ENCODE results near the gene EMP1. TPM values are rescaled to one million over a fixed set of nuclear protein-coding genes. Genes with fewer than 3 reads are reported as not detected.

Gene EMP1
- polyA plus RNA-seq, 3 donors, result 2.7 to 6.3 (median 3.1) TPM

GRCh38 chr12:13238204-13238603 lies 41.7 kb downstream of the EMP1 start:
- Mint-ChIP-seq H3K9me3 (no peaks in the 10 kb centered on the region), H3K4me3 (no peak overlapping the region), H3K27ac (no peak overlapping the region), H3K4me1 (no peaks in the 10 kb centered on the region), H3K27me3 (ENCODE audit: low read depth in 3 of 3) (peaks cover 0 to 2% (median 1%) of the 10 kb centered on the region in 3 donors), H3K36me3 (no peaks in the 10 kb centered on the region)
- no peak for DNase-seq
- Histone ChIP-seq H3K27ac (ENCODE audit: low read depth in 1 of 2, low read length in 2 of 2) (no peak overlapping the region), H3K4me2 (replicated peaks; ENCODE audit: extremely low read depth, low read length, poor library complexity, severe bottlenecking) (no peak overlapping the region), H3K9me3 (replicated peaks in 1 of 2; ENCODE audit: control insufficient read depth in 1 of 2, insufficient read depth in 1 of 2, low read length in 2 of 2) (no peaks in the 10 kb centered on the region), H4K20me1 (ENCODE audit: insufficient read depth, low read length) (no peaks in the 10 kb centered on the region), H3K36me3 (replicated peaks in 1 of 2; ENCODE audit: control insufficient read depth in 1 of 2, insufficient read depth in 2 of 2, low read length in 2 of 2) (no peaks in the 10 kb centered on the region), H3K79me2 (ENCODE audit: insufficient read depth, low read length) (no peaks in the 10 kb centered on the region), H3K27me3 (ENCODE audit: control insufficient read depth in 2 of 2, insufficient read depth in 2 of 2, low read length in 2 of 2) (no peaks in the 10 kb centered on the region), H3K9ac (ENCODE audit: insufficient read depth, low read length, poor library complexity, severe bottlenecking) (no peak overlapping the region), H2AFZ (ENCODE audit: insufficient read depth, low read depth, low read length, poor library complexity, severe bottlenecking) (no peak overlapping the region), H3K4me3 (replicated peaks in 1 of 3; ENCODE audit: low read depth in 2 of 3, low read length in 3 of 3) (no peak overlapping the region), H3K4me1 (ENCODE audit: control insufficient read depth in 1 of 2, insufficient read depth in 2 of 2, low read length in 2 of 2) (no peaks in the 10 kb centered on the region)
- no peak for TF ChIP-seq CTCF (IDR thresholded peaks at IDR 0.05)
- WGBS (ENCODE audit: insufficient coverage), result 0% methylated on average over 1 of the region's 7 CpGs
- intact Hi-C loops (cut with micrococcal nuclease), result loop anchor here in 1 of 2 donors (10.0 kb wide), 1 partner anchor 453 kb away; the partner anchor contains the start of gene APOLD1

GRCh38 chr12:13241833-13242488 lies 45.4 kb downstream of the EMP1 start:
- DNase-seq, result no peak
- Histone ChIP-seq H3K4me3 (replicated peaks in 1 of 3; ENCODE audit: low read depth in 2 of 3, low read length in 3 of 3) (no peak overlapping the region), H3K9me3 (replicated peaks in 1 of 2; ENCODE audit: control insufficient read depth in 1 of 2, insufficient read depth in 1 of 2, low read length in 2 of 2) (no peaks in the 10 kb centered on the region), H3K4me2 (replicated peaks; ENCODE audit: extremely low read depth, low read length, poor library complexity, severe bottlenecking) (no peak overlapping the region), H2AFZ (ENCODE audit: insufficient read depth, low read depth, low read length, poor library complexity, severe bottlenecking) (no peak overlapping the region), H4K20me1 (ENCODE audit: insufficient read depth, low read length) (no peaks in the 10 kb centered on the region), H3K27me3 (ENCODE audit: control insufficient read depth in 2 of 2, insufficient read depth in 2 of 2, low read length in 2 of 2) (no peaks in the 10 kb centered on the region), H3K9ac (ENCODE audit: insufficient read depth, low read length, poor library complexity, severe bottlenecking) (no peak overlapping the region), H3K4me1 (ENCODE audit: control insufficient read depth in 1 of 2, insufficient read depth in 2 of 2, low read length in 2 of 2) (no peaks in the 10 kb centered on the region), H3K27ac (ENCODE audit: low read depth in 1 of 2, low read length in 2 of 2) (no peak overlapping the region), H3K36me3 (replicated peaks in 1 of 2; ENCODE audit: control insufficient read depth in 1 of 2, insufficient read depth in 2 of 2, low read length in 2 of 2) (no peaks in the 10 kb centered on the region), H3K79me2 (ENCODE audit: insufficient read depth, low read length) (no peaks in the 10 kb centered on the region)
- no peak for TF ChIP-seq CTCF (IDR thresholded peaks at IDR 0.05)
- Mint-ChIP-seq H3K4me3 (no peak overlapping the region), H3K4me1 (no peaks in the 10 kb centered on the region), H3K27me3 (ENCODE audit: low read depth in 3 of 3) (peaks cover 0 to 1% (median 0%) of the 10 kb centered on the region in 3 donors), H3K36me3 (no peaks in the 10 kb centered on the region), H3K27ac (no peak overlapping the region), H3K9me3 (no peaks in the 10 kb centered on the region)
- intact Hi-C loops (cut with micrococcal nuclease), result no loop called here
- WGBS (ENCODE audit: insufficient coverage), result no CpG with 5 or more reads among the region's 2 CpGs

Measured in CD14-positive monocyte (primary cell).